Measurements from ENCODE around the gene GPR68.
"Not testable (repeated sequence)": the region's sequence is repeated elsewhere in the genome, so short reads cannot be mapped to it uniquely, and the experiment has no call there.

Gene GPR68

DNA sequence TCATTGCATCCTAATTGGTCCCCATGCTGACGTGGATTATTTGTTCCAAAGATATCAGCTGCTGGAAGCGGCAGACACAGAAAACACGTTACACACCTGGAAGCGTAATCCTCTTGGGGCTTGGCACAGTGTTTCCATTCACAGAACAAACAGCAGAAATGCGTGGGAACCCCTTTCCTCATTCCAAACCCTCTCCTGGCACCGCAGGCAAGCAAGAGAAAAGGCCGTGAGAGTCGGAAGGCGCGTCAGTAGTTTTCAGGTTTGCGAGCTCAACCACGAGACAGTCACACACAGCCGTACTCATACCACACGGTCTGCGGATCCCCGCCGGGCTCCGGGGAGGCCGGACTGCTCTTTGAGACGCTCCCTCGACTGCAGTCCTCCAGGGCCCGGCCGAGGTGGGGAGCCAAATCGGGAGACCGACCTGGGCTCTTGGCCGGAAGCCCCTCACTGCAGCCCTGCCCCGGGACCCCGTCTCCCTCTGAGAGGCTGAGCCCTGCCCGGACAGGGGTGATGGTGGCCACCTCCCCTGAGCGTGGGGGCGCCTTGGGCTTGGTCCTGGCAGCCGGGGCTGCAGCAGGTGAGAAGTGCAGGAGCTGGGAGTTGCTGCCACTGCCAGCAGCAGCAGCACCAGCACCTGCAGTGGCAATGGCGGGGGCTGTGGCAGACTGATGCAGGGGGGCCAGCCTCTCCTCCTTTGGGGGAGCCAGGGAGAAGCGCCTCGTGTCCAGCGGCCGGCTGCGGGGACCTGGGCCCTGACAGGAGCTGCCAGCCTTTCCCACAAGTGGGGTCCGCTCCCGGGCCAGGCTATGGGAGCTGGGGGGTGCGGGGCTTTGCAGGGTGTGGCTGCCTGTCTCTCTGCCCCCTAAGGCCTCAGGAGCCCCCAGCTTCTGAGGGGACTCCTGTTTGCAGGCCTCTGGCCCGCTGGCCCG is 28.1 kb upstream of the GPR68 start:
- DNase-seq (ENCODE audit: low spot score): no peak

DNA sequence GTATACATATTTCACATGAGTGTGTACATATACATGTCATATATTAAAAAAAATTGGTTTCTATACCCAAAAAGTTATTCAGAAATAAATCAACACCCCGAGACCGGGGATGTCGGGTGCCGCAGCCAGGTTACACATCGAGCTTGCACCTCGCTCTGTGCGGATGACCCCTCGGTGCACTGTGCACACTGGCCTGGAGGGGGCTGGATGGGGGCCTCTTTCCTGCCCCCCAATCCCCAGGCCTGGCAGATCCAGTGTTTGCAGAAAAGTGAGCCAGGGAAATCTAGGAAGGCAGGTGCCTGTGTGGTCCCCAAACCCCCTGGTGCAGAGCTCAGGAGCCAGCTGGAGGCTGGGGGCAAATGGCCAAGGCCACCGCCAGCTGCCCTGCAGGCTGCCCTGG is 27.1 kb upstream of the GPR68 start:
- no peak for DNase-seq (ENCODE audit: low spot score)

DNA sequence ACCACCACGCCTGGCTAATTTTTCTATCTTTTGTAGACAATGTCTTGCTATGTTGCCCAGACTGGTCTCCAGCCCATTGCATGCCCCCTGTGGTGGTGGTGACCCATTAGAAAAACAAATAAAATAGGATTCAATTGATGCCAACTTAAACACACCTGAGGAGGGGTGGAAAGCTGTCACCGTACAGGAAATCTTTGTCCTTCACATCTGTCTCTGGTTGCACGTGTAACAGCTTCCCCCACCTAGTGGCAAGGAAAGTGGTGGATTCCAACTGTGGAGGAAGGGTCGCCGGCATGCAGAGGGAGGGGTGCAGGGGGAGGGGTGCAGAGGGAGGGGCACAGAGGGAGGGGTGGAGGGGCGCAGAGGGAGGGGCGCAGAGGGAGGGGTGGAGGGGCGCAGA is 26.1 kb upstream of the GPR68 start:
- DNase-seq (ENCODE audit: low spot score): no peak

DNA sequence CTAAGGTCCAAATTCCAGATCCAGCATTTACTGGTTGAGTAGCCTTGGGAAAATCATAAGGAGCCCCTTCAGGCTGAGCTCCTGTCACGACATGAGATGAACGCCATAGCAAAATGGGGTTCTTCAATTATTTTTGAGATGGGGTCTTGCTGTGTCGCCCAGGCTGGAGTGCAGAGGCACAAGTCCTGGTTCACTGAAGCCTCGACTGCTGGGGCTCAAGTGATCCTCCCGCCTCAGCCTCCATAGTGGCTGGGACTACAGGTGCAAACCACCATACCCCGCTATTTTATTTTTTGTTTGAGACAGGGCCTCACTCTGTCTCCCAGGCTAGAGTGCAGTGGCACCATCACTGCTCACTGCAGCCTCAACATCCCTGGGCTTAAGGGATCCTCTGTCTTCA is 25.7 kb upstream of the GPR68 start:
- DNase-seq (ENCODE audit: low spot score): no peak

DNA sequence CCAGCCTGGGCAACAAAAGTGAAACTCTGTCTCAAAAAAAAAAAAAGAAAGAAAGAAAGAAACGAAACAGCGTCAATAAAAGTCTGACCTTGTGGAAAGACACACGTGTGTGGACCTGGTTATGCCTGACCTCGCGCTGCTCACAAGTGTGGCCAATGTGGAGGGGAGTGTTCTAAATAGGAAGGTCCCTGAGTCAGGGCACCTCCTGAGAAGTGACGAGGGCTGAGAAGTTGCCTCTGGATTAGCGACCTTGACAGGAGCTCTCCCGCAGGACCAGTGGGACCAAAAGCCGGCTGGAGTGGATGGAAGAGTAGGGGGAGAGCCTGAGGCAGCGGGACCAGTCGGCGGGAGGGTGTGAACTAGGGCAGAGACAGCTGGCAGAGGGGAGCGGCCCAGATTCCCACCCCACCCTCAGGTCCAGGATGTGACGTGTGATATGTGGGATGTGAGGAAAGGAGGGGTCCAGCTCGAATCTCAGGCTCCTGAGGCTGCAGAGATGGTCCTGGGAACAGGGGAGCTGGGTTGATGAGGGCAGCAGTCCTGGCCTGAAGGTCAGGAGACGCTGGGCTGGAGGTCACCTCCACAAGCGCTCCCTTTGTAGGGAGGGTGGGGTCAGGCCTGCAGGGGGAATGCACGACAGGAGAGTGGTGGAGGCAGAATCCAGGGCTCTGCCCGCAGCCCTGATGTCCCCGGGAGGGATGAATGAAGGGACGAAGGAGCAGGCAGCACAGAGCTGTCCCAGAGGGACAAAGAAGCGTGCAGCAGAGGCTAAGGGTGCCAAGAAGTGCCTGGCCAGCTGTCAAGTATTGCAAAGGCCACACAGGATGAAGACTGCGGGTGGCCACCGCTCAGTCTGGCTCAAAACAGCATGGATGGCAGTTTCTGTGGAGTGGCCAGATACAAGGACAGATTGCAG is 24.8 kb upstream of the GPR68 start:
- DNase-seq (ENCODE audit: low spot score): no peak

DNA sequence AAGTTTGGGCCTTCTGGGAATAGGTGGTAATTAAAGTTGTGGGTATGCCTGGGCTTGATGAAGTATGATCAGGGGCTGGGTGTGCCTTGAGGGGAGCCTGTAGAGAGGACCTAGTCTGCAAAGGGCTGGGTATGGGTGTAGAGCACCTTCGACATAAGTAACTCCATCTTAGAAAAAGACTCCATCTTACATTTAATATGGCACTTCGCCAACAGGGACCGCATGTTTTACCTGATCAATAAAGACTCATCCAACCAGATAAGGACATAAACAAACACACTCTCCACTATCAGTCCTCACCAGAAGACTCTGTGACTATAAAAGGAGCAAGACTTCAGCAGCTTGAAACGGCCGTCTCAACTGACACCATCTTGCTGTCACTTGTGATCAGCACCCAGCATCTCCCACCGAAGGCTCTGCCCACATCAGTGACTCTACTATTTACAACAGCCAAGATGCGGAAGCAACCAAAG is 23.5 kb upstream of the GPR68 start:
- no peak for DNase-seq (ENCODE audit: low spot score)

DNA sequence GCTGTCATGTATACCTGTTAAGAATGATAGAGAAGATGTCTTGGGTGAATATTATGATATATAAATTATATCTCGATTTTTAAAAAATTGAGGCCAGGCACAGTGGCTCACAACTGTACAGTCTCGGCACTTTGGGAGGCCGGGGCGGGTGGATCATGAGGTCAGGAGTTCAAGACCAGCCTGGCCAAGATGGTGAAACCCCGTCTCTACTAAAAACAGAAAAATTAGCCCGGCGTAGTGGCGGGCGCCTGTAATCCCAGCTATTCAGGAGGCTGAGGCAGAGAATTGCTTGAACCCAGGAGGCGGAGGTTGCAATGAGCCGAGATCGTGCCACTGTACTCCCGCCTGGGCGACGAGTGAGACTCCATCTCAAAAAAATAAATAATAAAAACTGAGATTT is 21.8 kb upstream of the GPR68 start:
- not testable (repeated sequence) for DNase-seq (ENCODE audit: low spot score)

DNA sequence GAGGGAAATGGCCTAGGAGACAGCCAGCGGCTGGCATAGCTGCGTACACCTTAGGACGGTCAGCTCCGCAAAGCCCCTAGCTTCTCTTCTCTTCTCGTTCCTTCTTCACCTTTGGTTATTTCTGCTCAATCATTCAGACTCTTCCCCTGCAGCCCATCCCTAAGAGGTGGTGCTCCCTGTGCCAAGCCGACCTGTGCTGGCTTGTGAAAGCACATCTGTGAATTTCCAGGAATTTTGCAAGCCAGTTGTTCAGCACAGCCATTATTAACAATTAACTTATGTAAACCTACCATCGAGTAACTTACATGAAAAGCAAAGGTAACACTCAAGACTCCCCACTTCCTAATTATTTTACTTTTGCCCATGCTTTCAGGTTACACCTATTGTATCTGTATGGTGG is 20.9 kb upstream of the GPR68 start:
- DNase-seq (ENCODE audit: low spot score): no peak

DNA sequence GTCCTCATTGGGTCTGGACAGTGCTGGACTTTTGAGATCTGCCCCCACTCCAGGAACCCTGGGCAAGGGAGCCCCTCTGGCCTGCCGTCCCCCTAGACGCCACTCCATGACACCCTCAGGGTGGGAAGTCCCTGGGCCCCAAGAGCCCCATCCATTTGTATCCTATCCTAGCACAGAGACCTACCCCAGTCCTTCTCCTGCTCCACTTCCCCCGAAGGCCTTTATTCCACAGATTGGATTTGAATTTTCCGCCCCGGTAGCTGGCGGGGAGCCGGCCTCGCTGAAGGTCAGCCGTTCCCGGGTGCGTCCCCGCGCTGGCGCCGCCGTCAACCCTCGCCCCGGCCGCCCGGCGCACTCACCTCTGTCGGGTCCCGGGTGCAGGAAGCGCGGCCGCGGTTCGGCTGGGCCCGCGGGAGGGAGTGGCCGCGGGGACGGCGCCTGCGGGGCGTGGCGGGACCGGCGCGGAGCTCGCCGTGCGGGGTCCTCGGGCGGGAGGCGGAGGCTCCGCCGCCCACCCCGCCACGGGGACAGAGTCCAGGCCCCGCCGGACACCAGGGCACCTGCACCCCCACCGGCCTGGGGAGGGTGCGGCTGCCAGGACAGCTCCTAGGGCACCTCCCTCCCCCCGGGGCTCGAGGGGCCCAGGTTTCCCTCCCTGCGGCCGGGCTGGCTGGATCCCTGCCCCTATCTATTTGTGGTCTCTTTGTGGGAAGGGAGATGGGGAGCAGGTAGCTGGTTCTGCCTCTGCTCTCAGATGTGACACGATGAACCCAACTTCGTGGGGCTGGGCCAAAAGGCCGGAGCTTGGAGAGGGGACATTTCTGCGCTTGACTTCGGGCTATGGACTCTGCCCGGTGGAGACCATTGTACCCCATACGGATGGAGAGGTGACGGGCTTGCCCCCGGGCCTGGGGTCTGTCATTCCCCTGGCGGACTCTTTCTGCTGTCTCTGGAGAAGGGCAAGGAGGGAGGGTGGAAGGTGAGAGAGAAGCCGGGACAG is 19.9 kb upstream of the GPR68 start:
- no peak for DNase-seq (ENCODE audit: low spot score)

DNA sequence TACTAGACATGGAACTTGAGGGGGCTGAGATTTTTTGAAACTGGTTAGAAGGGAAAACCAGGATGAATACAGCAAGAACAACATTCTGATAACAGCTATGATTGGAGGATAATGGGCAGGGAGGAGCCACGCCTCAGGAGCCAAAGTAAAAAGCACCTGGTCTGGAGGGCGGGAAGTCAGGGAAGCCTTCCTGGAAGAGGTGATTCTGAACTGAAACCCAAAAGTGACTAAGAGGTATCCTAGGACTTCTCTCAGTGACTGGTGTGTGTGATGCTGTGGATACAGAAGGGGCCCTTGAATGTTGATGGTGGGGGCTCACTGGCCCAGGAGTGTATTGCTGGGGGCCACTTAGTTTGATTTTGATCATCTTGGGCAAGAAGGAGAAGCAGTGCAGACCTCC is 18.8 kb upstream of the GPR68 start:
- no peak for DNase-seq (ENCODE audit: low spot score)

DNA sequence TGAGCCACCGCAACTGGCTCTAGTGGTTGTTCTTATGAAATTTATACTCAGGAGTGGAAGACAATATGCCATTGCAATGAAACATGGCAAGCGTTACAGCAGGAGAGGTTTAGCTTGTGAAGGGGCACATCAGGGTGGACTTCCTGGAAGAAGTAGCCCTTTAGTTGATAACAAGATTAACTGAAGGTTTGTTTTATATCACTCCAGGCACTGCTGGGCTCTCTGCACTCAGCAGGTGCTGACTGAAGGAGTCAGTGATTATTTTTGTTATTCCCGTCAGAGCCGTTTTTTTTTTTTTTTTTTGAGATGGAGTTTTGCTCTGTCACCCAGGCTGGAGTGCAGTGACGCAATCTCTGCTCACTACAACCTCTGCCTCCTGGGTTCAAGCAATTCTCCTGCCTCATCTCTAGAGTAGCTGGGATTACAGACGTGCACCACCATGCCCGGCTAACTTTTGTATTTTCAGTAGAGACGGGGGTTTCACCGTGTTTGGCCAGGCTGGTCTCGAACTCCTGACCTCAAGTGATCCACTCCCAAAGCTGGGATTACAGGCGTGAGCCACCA is 17.6 kb upstream of the GPR68 start:
- no peak for DNase-seq (ENCODE audit: low spot score)

DNA sequence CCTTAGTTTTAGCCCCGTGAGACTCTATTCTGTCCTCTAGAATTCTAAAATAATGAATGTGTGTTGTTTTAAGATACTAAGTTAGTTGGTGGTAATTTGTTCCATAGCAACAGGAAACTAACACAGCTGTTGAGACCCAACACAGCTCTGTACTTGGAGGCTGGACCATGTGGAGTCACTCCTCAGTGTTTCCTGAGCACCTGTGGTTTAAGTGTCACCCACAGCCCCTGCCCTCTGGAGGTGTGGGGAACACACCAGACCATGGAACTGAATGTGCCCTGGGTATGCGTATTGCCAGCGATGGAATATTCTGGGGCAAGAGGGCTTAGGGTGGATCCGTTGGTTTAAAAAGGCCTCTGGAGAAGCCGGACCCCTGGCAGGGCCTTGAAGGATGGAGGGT is 16.6 kb upstream of the GPR68 start:
- no peak for DNase-seq (ENCODE audit: low spot score)

DNA sequence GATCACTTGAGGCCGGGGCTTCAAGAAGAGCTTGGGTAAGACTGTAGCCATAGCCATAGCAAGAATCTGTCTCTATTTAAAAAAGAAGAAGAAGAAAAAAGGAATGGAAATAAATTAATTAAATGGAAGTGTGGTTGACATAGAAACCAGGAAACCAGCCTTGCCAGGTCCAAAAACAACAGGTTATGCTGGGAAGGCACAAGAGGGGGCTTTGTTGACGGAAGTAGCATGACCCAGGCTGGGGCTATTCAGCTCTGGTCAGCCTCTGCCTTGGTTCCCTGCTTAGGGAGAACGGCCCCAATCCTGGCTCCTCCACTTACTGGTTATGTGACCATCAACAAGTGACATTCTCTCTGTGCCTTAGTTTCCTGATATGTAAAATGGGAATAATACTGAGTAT is 14.4 kb upstream of the GPR68 start:
- no peak for DNase-seq (ENCODE audit: low spot score)

DNA sequence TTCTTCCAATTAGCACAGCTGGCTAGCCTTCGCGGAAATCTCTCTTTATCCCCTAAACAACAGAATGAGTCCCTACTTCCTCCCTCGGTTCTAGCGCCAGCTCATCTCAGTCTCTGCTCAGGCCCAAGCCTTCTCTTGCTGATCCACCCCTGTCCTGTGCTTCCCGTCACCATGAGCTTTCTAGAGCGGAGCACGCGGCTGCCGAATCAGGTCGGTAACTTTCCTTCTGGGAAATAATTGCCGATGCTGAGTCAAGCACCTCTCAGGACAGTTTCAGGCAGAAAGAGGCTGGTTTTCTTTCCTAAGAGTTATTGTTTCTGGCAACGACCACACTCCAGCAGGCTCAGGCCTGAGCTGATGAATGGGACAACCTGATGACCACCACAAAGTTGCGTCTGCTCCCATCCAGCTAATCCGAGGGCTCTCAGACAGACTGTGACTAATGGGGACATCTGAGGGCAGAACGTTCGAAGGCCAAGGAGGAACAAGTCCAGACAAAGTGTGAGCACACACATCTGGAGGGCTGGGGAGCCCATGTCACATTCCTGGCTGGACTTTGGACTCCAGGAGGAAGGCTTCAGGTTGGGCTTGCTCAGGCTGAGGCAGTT is 13.6 kb upstream of the GPR68 start:
- DNase-seq (ENCODE audit: low spot score): no peak

DNA sequence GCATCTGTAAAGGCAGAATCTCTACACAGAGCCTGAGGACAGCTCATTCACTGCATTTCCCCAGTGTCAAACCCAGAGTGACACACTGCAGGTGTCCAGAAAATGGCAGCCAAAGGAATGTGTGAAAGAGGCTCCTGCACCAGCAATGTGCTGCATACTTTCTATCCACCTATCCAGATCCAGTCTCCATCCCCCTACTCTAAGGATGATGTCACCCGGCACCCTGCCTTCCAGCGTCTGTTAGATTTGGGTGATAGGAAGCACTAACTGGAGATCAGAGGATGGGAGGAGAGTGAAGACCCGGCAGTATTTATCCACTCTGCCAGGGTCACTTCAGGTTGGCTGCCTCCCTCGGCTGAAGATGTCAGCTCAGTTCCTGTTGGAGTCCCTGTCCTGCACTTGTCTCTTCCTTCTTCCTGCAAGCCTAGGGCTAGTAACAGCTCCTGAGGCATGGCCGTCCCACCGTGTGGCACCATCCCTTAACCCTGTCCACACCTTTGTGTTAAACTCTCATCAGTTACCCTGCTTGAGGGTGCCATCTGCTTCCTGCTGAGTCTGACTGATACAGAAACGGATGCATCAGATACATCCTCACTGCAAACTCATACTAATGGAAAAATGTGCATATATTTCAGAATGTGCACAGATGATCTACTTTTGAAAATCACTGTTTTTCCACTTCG is 13.0 kb upstream of the GPR68 start:
- DNase-seq (ENCODE audit: low spot score): no peak

DNA sequence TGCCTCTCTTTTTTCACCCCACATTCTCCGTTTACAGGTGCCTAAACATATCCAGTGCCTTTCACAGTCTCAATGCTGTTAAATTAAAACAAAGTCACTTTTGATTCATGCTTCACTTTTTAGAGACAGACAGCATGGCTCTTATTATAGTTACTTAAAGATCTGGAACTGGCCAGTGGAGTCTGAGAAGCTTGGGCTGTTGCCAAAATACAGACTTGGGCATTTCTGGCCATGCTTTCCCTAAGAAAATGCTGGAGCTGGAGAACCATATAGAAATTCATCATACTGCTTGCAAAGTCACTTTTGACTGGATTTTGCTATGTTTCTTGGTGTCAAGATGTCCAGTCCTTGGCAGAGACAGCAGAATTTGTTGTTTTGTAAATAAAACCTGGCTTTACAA is 12.2 kb upstream of the GPR68 start:
- DNase-seq (ENCODE audit: low spot score): no peak

DNA sequence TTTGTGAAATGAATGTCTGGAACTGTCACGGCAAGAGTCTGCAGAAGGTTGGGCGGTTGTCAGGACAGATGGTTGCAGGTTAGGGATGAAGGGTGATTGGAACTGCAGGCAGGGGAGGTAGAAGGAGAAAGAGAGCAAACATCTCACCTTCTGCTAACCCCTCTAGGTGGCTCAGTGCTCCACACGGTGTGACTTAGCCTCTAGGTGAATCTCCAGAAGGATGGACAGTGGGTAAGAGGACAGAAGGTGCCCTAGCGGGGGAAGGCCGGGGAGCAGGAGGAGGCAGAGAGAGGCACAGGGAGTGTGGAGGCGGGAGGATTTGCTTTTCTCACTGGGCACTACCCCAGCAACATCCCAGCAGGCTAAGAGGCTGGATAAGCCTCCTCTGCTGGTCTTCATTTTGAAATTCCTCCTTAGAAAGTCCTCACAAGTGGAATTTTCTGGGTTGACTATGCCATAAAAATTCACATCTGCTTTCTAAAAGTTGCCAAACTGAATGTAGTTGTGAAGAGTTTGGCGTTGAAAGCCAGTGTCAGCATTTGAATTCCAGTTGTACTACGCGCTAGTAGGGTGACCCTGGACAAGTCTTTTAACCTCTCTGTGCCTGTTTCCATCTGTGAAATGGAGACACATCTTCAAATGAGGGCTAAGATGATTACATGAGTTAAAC is 10.7 kb upstream of the GPR68 start:
- no peak for DNase-seq (ENCODE audit: low spot score)

DNA sequence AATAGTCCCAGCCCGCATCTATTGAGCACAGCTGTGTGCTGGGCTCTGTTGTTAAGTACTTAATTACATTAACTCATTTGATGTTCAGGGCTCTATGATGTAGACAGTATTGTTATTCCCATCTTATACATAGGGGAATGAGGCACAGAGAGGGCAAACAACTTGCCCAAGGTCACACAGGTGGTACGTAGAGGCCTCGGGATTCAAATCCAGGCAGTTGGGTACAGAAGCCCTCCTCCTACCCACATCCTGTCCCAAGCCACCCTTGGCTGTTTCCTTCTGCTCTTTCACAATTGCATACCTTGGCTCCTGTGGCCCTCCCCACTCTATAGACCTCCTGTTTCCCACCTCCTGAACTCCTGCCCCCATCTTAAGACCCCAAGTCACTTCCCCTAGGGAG is 10.0 kb upstream of the GPR68 start:
- DNase-seq (ENCODE audit: low spot score): no peak

DNA sequence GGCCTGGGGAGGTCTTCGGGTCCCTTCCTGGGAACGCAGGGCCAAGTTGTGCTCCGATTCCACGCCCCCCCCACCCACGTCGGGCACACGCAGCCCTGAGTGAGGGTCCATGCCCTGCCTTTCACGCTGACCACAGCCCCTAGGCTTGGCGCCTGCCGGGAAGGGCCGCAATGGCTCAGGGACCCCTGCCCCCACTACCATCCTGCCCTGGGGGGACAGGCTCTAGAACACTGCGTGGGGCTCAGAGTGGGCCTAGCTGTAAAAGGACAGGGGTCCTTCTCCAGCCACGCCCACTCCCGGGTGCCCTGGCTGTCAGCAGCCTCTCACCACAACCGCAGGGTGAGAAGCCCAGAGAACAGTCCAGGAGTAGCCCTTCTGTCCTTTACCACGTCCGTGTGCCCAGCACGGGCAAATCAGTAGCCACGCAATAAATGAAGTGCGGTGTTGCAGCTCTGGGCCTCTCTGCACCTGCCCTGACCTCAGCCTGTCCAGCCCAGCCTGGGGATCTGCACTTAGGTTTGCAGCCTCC is 9.4 kb upstream of the GPR68 start:
- no peak for DNase-seq (ENCODE audit: low spot score)

Data from RKO (cell line).